Astrocyte (in vitro differentiated cells and primary cell): Measurements from ENCODE around the gene VWA8. TPM values are rescaled to one million over a fixed set of nuclear protein-coding genes. Genes with fewer than 3 reads are reported as not detected.
"Not testable (repeated sequence)": the region's sequence is repeated elsewhere in the genome, so short reads cannot be mapped to it uniquely, and the experiment has no call there.

Source experiments
- DNase-seq: peaks from one replicate; pipeline ENCODE4 v3.0.0-alpha.2; 2010; ENCODE audit warnings: low read depth
- FAIRE-seq: peaks from 2 replicates; lab custom pipeline; 2011; peaks lifted over from hg19 to GRCh38; lab: Jason Lieb, UNC
- H2AFZ ChIP-seq: 2 replicates; pipeline ENCODE4 v1.6.0; 2012; ENCODE audit warnings: low read depth, low read length, inconsistent platforms
- H3K27ac ChIP-seq: 2 replicates; pipeline ENCODE4 v1.5.1; 2011; ENCODE audit warnings: low read depth, low read length, inconsistent platforms
- H3K27me3 ChIP-seq: 2 replicates; pipeline ENCODE4 v1.6.0; 2011; ENCODE audit warnings: low read length, inconsistent platforms; ENCODE audit not compliant: insufficient read depth
- H3K36me3 ChIP-seq: 2 replicates; pipeline ENCODE4 v1.5.1; 2011; ENCODE audit warnings: low read length, inconsistent platforms; ENCODE audit not compliant: insufficient read depth
- H3K4me1 ChIP-seq: 2 replicates; pipeline ENCODE4 v1.5.1; 2011; ENCODE audit warnings: low read length, inconsistent platforms; ENCODE audit not compliant: insufficient read depth
- H3K4me2 ChIP-seq: 2 replicates; pipeline ENCODE4 v1.6.0; 2012; ENCODE audit warnings: low read length, inconsistent platforms
- H3K4me3 ChIP-seq: 2 replicates; pipeline ENCODE4 v1.5.1; 2011; ENCODE audit warnings: low read depth, mild to moderate bottlenecking, low read length, inconsistent platforms; ENCODE audit not compliant: insufficient read depth
- H3K79me2 ChIP-seq: 2 replicates; pipeline ENCODE4 v1.6.0; 2012; ENCODE audit warnings: mild to moderate bottlenecking, low read length, inconsistent platforms; ENCODE audit not compliant: insufficient read depth
- H3K9ac ChIP-seq: 2 replicates; pipeline ENCODE4 v1.6.0; 2012; ENCODE audit warnings: mild to moderate bottlenecking, low read length, inconsistent platforms
- H3K9me3 ChIP-seq: 2 replicates; pipeline ENCODE4 v1.5.1; 2012; ENCODE audit warnings: low read depth, mild to moderate bottlenecking, low read length, inconsistent platforms; ENCODE audit not compliant: insufficient read depth
- H4K20me1 ChIP-seq: 2 replicates; pipeline ENCODE4 v1.6.0; 2012; ENCODE audit warnings: low read length, inconsistent platforms; ENCODE audit not compliant: insufficient read depth
- H3K27ac Mint-ChIP-seq: one replicate; pipeline ENCODE4 v1.8.0; 2021; ENCODE audit warnings: mild to moderate bottlenecking, mixed read lengths; ENCODE audit not compliant: unreplicated experiment
- H3K27me3 Mint-ChIP-seq: one replicate; pipeline ENCODE4 v1.8.0; 2021; ENCODE audit warnings: low read depth, mixed read lengths; ENCODE audit not compliant: unreplicated experiment
- H3K36me3 Mint-ChIP-seq: one replicate; pipeline ENCODE4 v1.8.0; 2021; ENCODE audit warnings: low read depth, mixed read lengths; ENCODE audit not compliant: unreplicated experiment
- H3K4me1 Mint-ChIP-seq: one replicate; pipeline ENCODE4 v1.8.0; 2021; ENCODE audit warnings: low read depth, mixed read lengths; ENCODE audit not compliant: unreplicated experiment
- H3K4me3 Mint-ChIP-seq: one replicate; pipeline ENCODE4 v1.8.0; 2021; ENCODE audit warnings: mild to moderate bottlenecking, moderate library complexity, mixed read lengths; ENCODE audit not compliant: unreplicated experiment
- H3K9me3 Mint-ChIP-seq: one replicate; pipeline ENCODE4 v1.8.0; 2021; ENCODE audit warnings: mild to moderate bottlenecking, mixed read lengths; ENCODE audit not compliant: unreplicated experiment
- EZH2 ChIP-seq: IDR thresholded peaks from 2 replicates; pipeline ENCODE4 v1.6.1; 2012; ENCODE audit warnings: mild to moderate bottlenecking, low read length, inconsistent platforms; ENCODE audit not compliant: insufficient read depth
- total RNA-seq: library from RNA; stranded (reverse); gene quantifications from 2 replicates; pipeline ENCODE4 v1.2.1, GENCODE V29; 2021
- TF ChIP-seq, protein P1 (sequence below): IDR thresholded peaks from 2 replicates; pipeline ENCODE4 v1.5.1; 2011; ENCODE audit warnings: low read depth, mild to moderate bottlenecking, inconsistent platforms, low read length, moderate library complexity; ENCODE audit not compliant: insufficient read depth

Gene VWA8
- total RNA-seq, 1 donor from 2014 or later = 15.6 TPM

- Histone ChIP-seq H3K27me3 (no peaks in the 10 kb centered on the region), H3K79me2 (no peaks in the 10 kb centered on the region), H3K4me1 (peaks cover 7% of the 10 kb centered on the region), H2AFZ (no peak overlapping the region), H3K4me3 (no peak overlapping the region), H3K9ac (no peak overlapping the region), H3K36me3 (no peaks in the 10 kb centered on the region), H3K9me3 (no peaks in the 10 kb centered on the region), H4K20me1 (no peaks in the 10 kb centered on the region), H3K27ac (no peak overlapping the region), H3K4me2 (no peak overlapping the region)
- Mint-ChIP-seq H3K27ac (no peak overlapping the region), H3K4me3 (no peak overlapping the region), H3K27me3 (no peaks in the 10 kb centered on the region), H3K9me3 (peaks cover 10% of the 10 kb centered on the region), H3K4me1 (peaks cover 7% of the 10 kb centered on the region), H3K36me3 (peaks cover 25% of the 10 kb centered on the region)
- DNase-seq = no peak
- FAIRE-seq = no peak
- TF ChIP-seq EZH2 = no peak
- TF ChIP-seq, protein P1, sequence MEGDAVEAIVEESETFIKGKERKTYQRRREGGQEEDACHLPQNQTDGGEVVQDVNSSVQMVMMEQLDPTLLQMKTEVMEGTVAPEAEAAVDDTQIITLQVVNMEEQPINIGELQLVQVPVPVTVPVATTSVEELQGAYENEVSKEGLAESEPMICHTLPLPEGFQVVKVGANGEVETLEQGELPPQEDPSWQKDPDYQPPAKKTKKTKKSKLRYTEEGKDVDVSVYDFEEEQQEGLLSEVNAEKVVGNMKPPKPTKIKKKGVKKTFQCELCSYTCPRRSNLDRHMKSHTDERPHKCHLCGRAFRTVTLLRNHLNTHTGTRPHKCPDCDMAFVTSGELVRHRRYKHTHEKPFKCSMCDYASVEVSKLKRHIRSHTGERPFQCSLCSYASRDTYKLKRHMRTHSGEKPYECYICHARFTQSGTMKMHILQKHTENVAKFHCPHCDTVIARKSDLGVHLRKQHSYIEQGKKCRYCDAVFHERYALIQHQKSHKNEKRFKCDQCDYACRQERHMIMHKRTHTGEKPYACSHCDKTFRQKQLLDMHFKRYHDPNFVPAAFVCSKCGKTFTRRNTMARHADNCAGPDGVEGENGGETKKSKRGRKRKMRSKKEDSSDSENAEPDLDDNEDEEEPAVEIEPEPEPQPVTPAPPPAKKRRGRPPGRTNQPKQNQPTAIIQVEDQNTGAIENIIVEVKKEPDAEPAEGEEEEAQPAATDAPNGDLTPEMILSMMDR = no peak
Observed at GRCh38 chr13:41811588-41812021, 149.3 kb downstream of the VWA8 start.

DNA sequence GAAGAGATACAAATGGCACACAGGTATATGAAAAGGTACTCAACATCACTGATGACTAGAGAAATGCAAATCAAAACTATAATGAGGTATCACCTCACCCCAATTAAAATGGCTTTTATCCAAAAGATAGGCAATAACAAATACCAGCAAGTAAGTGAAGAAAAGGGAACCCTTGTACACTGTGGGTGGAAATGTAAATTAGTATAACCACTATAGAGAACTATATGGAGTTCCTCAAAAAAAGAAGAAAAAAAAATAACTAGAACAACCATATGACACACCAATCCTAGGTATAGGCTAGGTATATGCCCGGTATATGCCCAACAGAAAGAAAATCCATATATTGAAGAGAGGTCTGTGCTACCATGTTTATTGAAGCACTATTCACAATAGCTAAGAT, 150.9 kb downstream of the VWA8 start:
- Histone ChIP-seq H3K9me3 (no peaks in the 10 kb centered on the region), H3K27ac (no peak overlapping the region), H3K9ac (no peak overlapping the region), H3K79me2 (no peaks in the 10 kb centered on the region), H4K20me1 (no peaks in the 10 kb centered on the region), H3K4me2 (no peak overlapping the region), H3K4me1 (peaks cover 7% of the 10 kb centered on the region), H3K27me3 (no peaks in the 10 kb centered on the region), H3K4me3 (no peak overlapping the region), H3K36me3 (no peaks in the 10 kb centered on the region), H2AFZ (no peak overlapping the region)
- Mint-ChIP-seq H3K27ac (no peak overlapping the region), H3K4me3 (no peak overlapping the region), H3K27me3 (no peaks in the 10 kb centered on the region), H3K4me1 (peaks cover 7% of the 10 kb centered on the region), H3K36me3 (peaks cover 25% of the 10 kb centered on the region), H3K9me3 (peaks cover 3% of the 10 kb centered on the region)
- FAIRE-seq (no peak), DNase-seq (no peak)
- TF ChIP-seq, protein P1 = no peak
- no peak for TF ChIP-seq EZH2

DNA sequence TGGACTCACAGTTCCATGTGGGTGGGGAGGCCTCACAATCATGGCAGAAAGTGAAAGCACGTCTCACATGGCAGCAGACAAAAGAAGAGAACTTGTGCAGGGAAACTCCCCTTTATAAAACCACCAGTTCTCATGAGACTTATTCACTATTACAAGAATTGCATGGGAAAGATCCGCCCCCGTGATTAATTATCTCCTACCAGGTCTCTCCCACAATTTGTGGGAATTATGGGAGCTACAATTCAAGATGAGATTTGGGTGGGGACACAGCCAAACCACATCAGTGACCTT, 157.5 kb downstream of the VWA8 start:
- not testable (repeated sequence) for H3K27ac ChIP-seq, H2AFZ ChIP-seq, FAIRE-seq, H4K20me1 ChIP-seq, H3K4me3 ChIP-seq, DNase-seq, H3K79me2 ChIP-seq, H3K4me2 ChIP-seq, H3K27me3 Mint-ChIP-seq, H3K27me3 ChIP-seq, H3K4me3 Mint-ChIP-seq, H3K9me3 ChIP-seq, H3K9ac ChIP-seq, H3K4me1 ChIP-seq, H3K36me3 ChIP-seq
- peaks cover 33% of the 10 kb centered on the region for H3K36me3 Mint-ChIP-seq
- H3K4me1 Mint-ChIP-seq = peaks cover 15% of the 10 kb centered on the region
- peak overlapping the region; percentile 98 for H3K27ac Mint-ChIP-seq
- peaks cover 14% of the 10 kb centered on the region for H3K9me3 Mint-ChIP-seq
